K562 (cell line): ENCODE measurements around the gene GALE. TPM values are rescaled to one million over a fixed set of nuclear protein-coding genes. Genes with fewer than 3 reads are reported as not detected.

Source experiments
- ARID1B ChIP-seq: fragments of 450-650 bp; IDR thresholded peaks from 2 replicates; pipeline ENCODE4 v1.6.1; 2016; ENCODE audit warnings: antibody characterized with exemption, mild to moderate bottlenecking, inconsistent platforms
- ATF7 ChIP-seq: fragments of 450-650 bp; IDR thresholded peaks from 2 replicates; pipeline ENCODE4 v1.7.1; 2014; ENCODE audit warnings: mild to moderate bottlenecking, moderate library complexity
- FOS ChIP-seq: IDR thresholded peaks from 3 replicates; pipeline ENCODE4 v1.6.1; 2011; ENCODE audit not compliant: insufficient read length; ENCODE audit errors: extremely low read depth
- GABPB1 ChIP-seq: sonication (generic); formaldehyde crosslinking; IDR thresholded peaks from 2 replicates; pipeline ENCODE4 v1.8.0; 2022; ENCODE audit warnings: mild to moderate bottlenecking, missing genetic modification reagents
- HMG20B ChIP-seq: fragments of 250-450 bp; sonication (Bioruptor Pico); IDR thresholded peaks from 2 replicates; pipeline ENCODE4 v1.5.0; 2021; ENCODE audit warnings: mild to moderate bottlenecking
- HMGXB4 ChIP-seq: sonication (generic); formaldehyde crosslinking; IDR thresholded peaks from 2 replicates; pipeline ENCODE4 v1.8.1; 2023; ENCODE audit warnings: mild to moderate bottlenecking, missing genetic modification reagents
- KAT8 ChIP-seq: fragments of 450-650 bp; IDR thresholded peaks from 2 replicates; pipeline ENCODE4 v1.6.1; 2016; ENCODE audit warnings: low read depth, mild to moderate bottlenecking
- KHSRP ChIP-seq: fragments of 450-650 bp; IDR thresholded peaks from 2 replicates; pipeline ENCODE4 v1.6.1; 2017
- MBD2 ChIP-seq: sonication (generic); IDR thresholded peaks from 2 replicates; pipeline ENCODE4 v1.6.1; 2016; ENCODE audit warnings: low read depth, borderline replicate concordance
- NCOR1 ChIP-seq: fragments of 450-650 bp; IDR thresholded peaks from 2 replicates; pipeline ENCODE4 v1.6.1; 2016; ENCODE audit warnings: mild to moderate bottlenecking, moderate library complexity
- RB1 ChIP-seq: fragments of 450-650 bp; IDR thresholded peaks from 2 replicates; pipeline ENCODE4 v1.6.1; 2017; ENCODE audit warnings: low read depth, mild to moderate bottlenecking
- SETDB1 ChIP-seq: IDR thresholded peaks from one replicate; pipeline ENCODE4 v1.6.1; 2012; ENCODE audit warnings: low read length, control low read depth, inconsistent platforms
- SPI1 ChIP-seq: IDR thresholded peaks from 2 replicates; pipeline ENCODE4 v1.6.1; 2011; ENCODE audit warnings: low read depth, low read length, control low read depth, borderline replicate concordance
- YY1 ChIP-seq, 3 experiments: IDR thresholded peaks; 2 replicates each; pipeline ENCODE4 v1.6.1; 2011; ENCODE audit warnings: low read length in 2 of 3, mild to moderate bottlenecking in 2 of 3, moderate library complexity in 2 of 3, borderline replicate concordance in 1 of 3, control low read depth in 1 of 3, low read depth in 1 of 3; ENCODE audit not compliant: insufficient read depth in 3 of 3, insufficient replicate concordance in 2 of 3, control insufficient read depth in 1 of 3, insufficient read length in 1 of 3; ENCODE audit errors: extremely low read depth in 1 of 3
- ZFP36 ChIP-seq: fragments of 150-350 bp; IDR thresholded peaks from 2 replicates; pipeline ENCODE4 v1.6.1; 2018; ENCODE audit warnings: low read length, low read depth; ENCODE audit not compliant: partially characterized antibody
- ZNF592 ChIP-seq: fragments of 450-650 bp; IDR thresholded peaks from 2 replicates; pipeline ENCODE4 v1.6.1; 2017; ENCODE audit warnings: antibody characterized with exemption, mild to moderate bottlenecking
- polyA plus RNA-seq, 8 experiments: library from polyadenylated mRNA; depleted of rRNA in 4 of 8; stranded (reverse) in 5 of 8; unstranded in 3 of 8; fragments of >200 nt; fragmentation: Nextera tagmentation in 2 of 8; fragmentation: Illumina TruSeq in 1 of 8; extraction: Ambion mirVana in 2 of 8; extraction: Trizol in 1 of 8; gene quantifications; 2 replicates each; pipeline versions ENCODE4 v1.2.1 to v1.2.3, GENCODE V29; 2011 to 2014; ENCODE audit warnings: inconsistent platforms in 1 of 8, missing spikeins in 1 of 8
- total RNA-seq, 7 experiments: library from RNA; depleted of rRNA in 6 of 7; stranded (reverse); fragments of >200 nt in 6 of 7; fragmentation: Illumina TruSeq in 2 of 7; extraction: Trizol in 2 of 7; gene quantifications; 2 replicates each; pipeline versions ENCODE4 v1.2.1 to v1.2.3, GENCODE V29; 2011 to 2021; ENCODE audit warnings: low replicate concordance in 1 of 7
- TF ChIP-seq, protein P1 (sequence below): IDR thresholded peaks from 2 replicates; pipeline ENCODE4 v1.6.1; 2011; ENCODE audit warnings: borderline replicate concordance, low read depth, mild to moderate bottlenecking, moderate library complexity, low read length; ENCODE audit not compliant: insufficient read depth, poor library complexity, severe bottlenecking
- TF ChIP-seq, protein P2 (sequence below): conservative IDR thresholded peaks from 2 replicates; pipeline ENCODE4 v1.6.1; 2011; ENCODE audit warnings: low read depth, mild to moderate bottlenecking, low read length; ENCODE audit not compliant: control insufficient read depth

Gene GALE
- total and polyA plus RNA-seq, 9 of the 15 experiments (the other 6 are each of a cell fraction or from before 2014, with no cell fraction given): 8.4 to 139 (median 88.3) TPM

DNA sequence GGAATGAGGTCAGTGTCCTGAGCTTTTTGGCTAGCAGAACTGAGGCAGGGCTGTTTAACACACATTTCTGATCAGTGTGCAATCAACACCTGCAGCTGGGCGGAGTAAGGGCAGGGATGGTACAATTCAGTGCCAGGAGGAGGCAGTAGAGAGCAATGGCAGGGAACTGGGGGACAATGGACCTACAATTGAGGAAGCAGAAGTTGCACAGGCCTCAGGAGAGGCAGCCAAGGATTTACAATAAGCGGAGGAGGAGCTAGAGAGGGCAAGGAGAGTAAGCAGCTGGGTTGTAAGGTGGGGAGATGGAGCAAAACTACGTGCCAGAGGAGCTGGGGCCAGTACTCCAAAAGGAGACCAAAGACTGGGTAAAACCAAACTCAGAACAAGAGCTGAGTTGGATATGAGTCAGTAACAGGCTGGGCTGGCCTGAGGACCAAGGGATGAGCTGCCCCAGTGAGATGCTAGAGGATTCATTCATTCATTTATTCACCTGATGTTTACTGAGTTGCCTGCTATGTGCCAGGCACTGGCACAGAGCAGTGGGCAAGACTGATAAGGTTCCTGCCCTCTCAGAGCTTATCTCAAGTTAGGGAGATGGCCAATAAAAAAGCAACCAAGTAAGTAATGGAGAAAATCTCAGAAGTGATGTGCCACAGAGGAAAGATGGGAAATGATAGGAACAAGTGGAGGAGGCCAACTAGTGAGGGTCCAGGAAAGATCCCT, 10.4 kb upstream of the GALE start (continued):
- no peak for TF ChIP-seq HMGXB4
- TF ChIP-seq FOS: no peak
- no peak for TF ChIP-seq KHSRP
- TF ChIP-seq SETDB1: no peak
- no peak; the same call in 1 of the 2 replicates for TF ChIP-seq RB1
- TF ChIP-seq NCOR1: 0 out of 2 replicates have a peak, but pooled peaks have one; percentile 8
- TF ChIP-seq ATF7: 0 out of 2 replicates have a peak, but pooled peaks have one; percentile 28
- TF ChIP-seq ZFP36: no peak
- peak in 1 of 3 experiments; percentile 73 for TF ChIP-seq YY1 (IDR thresholded peaks at IDR 0.05; ENCODE audit: borderline replicate concordance in 1 of 3, control insufficient read depth in 1 of 3, extremely low read depth in 1 of 3, insufficient read depth in 3 of 3, insufficient read length in 1 of 3, insufficient replicate concordance in 2 of 3, low read depth in 1 of 3, low read length in 2 of 3)
- no peak for TF ChIP-seq ZNF592
- TF ChIP-seq SPI1: peak; percentile 68
- no peak for TF ChIP-seq KAT8
- TF ChIP-seq HMG20B: no peak
- TF ChIP-seq GABPB1 (CRISPR knock-in tag): no peak
- no peak for TF ChIP-seq MBD2
- TF ChIP-seq, protein P1, sequence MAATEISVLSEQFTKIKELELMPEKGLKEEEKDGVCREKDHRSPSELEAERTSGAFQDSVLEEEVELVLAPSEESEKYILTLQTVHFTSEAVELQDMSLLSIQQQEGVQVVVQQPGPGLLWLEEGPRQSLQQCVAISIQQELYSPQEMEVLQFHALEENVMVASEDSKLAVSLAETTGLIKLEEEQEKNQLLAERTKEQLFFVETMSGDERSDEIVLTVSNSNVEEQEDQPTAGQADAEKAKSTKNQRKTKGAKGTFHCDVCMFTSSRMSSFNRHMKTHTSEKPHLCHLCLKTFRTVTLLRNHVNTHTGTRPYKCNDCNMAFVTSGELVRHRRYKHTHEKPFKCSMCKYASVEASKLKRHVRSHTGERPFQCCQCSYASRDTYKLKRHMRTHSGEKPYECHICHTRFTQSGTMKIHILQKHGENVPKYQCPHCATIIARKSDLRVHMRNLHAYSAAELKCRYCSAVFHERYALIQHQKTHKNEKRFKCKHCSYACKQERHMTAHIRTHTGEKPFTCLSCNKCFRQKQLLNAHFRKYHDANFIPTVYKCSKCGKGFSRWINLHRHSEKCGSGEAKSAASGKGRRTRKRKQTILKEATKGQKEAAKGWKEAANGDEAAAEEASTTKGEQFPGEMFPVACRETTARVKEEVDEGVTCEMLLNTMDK: peak; percentile 9
- TF ChIP-seq, protein P2, sequence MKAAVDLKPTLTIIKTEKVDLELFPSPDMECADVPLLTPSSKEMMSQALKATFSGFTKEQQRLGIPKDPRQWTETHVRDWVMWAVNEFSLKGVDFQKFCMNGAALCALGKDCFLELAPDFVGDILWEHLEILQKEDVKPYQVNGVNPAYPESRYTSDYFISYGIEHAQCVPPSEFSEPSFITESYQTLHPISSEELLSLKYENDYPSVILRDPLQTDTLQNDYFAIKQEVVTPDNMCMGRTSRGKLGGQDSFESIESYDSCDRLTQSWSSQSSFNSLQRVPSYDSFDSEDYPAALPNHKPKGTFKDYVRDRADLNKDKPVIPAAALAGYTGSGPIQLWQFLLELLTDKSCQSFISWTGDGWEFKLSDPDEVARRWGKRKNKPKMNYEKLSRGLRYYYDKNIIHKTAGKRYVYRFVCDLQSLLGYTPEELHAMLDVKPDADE: no peak
- TF ChIP-seq ARID1B: peak; percentile 36
